ENCODE measurements around the gene LRRFIP1.

The LRRFIP1 gene

DNA sequence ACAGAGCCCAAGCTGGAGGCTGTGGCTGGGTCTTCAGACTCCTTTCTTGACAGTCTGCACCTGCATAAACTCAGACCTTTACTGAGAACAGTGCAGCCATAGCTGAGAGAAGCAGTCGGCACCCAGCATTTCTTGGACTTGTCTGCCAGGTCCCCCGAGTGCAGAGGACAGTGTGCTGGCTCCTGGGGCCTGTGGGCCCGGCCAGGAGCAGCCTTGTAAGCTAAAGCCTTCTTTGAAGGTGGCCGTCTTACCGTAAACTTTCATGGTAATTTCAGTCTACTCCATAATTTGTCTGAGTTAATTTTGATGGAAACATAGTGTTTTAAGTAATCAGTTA lies 70.9 kb downstream of the LRRFIP1 start:
- TF ChIP-seq, protein P1, sequence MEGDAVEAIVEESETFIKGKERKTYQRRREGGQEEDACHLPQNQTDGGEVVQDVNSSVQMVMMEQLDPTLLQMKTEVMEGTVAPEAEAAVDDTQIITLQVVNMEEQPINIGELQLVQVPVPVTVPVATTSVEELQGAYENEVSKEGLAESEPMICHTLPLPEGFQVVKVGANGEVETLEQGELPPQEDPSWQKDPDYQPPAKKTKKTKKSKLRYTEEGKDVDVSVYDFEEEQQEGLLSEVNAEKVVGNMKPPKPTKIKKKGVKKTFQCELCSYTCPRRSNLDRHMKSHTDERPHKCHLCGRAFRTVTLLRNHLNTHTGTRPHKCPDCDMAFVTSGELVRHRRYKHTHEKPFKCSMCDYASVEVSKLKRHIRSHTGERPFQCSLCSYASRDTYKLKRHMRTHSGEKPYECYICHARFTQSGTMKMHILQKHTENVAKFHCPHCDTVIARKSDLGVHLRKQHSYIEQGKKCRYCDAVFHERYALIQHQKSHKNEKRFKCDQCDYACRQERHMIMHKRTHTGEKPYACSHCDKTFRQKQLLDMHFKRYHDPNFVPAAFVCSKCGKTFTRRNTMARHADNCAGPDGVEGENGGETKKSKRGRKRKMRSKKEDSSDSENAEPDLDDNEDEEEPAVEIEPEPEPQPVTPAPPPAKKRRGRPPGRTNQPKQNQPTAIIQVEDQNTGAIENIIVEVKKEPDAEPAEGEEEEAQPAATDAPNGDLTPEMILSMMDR (conservative IDR thresholded peaks at IDR 0.05; ENCODE audit: low read length), result no peak
- DNase-seq (ENCODE audit: low read depth), result no peak
- no peak overlapping the region for H3K4me3 ChIP-seq (ENCODE audit: low read length)

DNA sequence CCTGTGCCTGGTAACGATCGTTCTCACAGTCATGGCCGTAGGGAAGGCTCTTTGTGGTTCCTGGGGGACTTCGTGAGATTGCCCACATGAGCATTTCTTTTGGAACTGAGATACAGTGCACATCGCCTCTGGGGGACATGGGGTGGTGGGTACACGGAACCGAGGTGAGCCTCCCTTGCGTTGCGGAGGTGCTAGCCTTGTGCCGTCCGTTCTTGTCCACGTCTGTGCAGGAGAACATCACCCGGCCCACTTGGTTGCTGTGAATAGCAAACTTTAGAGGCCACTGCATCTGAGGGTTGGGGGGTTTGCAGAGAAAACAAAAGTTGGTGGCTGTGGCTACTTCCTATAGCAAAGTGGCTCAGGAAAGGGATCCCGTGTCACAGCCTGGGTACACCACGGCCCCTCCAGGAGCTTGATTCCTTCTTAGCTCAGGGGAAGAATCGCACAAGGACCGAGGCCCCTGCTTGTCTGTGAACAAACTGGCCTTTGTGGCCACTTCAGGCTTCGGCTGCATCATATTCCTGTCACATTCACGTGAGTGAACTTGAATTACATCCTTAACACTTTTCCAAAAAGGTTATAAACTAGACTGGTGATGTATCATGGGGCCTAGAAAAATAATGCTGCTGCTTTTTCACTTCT lies 72.6 kb downstream of the LRRFIP1 start:
- TF ChIP-seq, protein P1 (conservative IDR thresholded peaks at IDR 0.05; ENCODE audit: low read length), result no peak
- DNase-seq (ENCODE audit: low read depth), result no peak
- no peak overlapping the region for H3K4me3 ChIP-seq (ENCODE audit: low read length)

DNA sequence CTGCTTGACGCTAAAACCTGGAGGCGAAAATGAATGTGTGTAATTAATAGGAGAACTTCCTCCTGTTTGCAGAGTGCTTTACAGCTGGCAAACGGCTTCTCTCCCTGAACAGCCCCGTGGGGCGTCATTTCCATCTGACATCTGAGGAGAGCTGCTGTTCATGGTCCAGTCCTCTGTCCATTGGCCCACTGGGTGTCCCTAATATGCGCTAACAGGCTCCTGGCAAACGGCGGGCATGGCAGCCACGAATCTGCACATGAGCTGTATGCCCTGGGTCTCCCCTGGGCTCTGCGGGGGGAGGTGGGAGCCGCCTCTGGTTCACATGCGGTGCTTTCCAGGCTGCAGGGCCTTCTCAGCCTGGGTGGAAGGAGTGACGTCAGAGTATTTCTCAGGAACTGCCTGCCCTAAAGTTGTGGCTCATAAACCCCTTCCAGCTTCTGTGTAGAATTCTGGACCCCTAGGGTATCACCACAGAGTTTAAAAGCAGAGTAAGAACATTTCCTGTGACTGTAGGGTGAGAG lies 73.2 kb downstream of the LRRFIP1 start:
- TF ChIP-seq, protein P1 (conservative IDR thresholded peaks at IDR 0.05; ENCODE audit: low read length), result no peak
- DNase-seq (ENCODE audit: low read depth), result peak; percentile 41
- H3K4me3 ChIP-seq (ENCODE audit: low read length), result no peak overlapping the region

DNA sequence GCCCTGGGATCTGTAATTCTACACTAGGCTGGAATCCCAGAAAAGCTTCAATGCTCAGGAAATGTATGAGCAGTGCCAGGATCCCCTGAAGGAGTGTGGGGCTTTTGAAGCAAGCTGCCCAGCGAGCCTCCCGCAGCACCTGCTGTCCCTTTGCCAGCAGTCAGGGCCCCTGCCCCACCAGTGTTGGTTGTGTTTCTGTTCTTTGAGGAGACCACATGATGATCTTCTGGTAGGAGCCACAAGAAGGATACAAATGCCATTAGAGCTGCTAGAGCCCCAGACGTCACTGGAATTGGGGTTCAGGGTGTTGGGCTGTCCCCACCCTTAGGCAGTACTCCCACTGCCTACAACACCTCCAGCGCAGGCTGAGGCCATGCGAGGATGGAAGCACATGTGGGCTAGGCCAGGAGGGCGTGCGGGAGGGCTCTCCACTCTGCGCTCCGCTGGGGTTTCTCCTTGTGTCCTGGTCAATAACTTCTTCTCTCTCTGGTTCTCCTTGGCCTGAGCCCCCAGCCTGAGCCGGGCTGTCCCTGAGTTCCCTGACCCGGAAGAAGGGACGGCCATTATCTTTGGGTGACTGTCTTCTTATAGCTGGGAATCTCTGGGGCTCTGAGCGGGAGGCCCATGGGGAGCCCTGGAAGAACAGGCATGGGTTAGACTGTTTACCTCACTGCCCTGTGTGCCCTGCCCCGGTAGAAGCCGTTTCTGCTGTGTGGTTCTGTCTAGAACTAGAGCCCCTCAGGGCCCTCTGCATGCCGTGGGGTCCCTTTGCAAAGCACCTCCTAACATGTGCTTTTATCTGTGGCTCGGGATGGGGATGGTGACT lies 73.9 kb downstream of the LRRFIP1 start:
- no peak for DNase-seq (ENCODE audit: low read depth)
- no peak overlapping the region for H3K4me3 ChIP-seq (ENCODE audit: low read length)
- TF ChIP-seq, protein P1 (conservative IDR thresholded peaks at IDR 0.05; ENCODE audit: low read length), result no peak

DNA sequence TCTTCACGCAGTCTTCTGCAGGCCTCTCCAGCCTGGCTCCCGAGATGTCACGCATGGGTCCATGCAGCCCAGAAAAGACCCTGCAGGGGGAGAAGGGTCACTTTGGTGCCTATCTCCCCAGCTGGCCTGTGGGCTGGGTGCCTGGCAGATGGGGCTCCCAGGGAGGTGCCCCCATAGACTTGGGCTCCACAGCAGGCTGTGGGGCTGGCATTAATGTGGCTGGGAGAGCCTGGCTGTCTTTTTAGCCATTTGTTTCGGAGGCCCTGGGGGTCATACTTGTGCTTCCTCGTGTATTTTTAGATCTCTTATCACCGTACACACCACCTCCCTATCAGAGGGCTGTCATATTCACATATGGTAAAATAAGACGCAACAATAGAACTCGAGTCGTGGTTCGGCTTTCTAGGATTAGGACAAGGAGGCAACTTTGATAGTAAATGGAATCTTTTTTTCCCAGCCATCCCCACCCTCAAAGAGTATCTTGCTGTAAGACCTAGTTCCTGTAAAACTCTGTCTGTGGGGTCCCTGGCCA lies 74.5 kb downstream of the LRRFIP1 start:
- peak overlapping the region; percentile 13; the same call in 1 of the 2 replicates for H3K4me3 ChIP-seq (ENCODE audit: low read length)

DNA sequence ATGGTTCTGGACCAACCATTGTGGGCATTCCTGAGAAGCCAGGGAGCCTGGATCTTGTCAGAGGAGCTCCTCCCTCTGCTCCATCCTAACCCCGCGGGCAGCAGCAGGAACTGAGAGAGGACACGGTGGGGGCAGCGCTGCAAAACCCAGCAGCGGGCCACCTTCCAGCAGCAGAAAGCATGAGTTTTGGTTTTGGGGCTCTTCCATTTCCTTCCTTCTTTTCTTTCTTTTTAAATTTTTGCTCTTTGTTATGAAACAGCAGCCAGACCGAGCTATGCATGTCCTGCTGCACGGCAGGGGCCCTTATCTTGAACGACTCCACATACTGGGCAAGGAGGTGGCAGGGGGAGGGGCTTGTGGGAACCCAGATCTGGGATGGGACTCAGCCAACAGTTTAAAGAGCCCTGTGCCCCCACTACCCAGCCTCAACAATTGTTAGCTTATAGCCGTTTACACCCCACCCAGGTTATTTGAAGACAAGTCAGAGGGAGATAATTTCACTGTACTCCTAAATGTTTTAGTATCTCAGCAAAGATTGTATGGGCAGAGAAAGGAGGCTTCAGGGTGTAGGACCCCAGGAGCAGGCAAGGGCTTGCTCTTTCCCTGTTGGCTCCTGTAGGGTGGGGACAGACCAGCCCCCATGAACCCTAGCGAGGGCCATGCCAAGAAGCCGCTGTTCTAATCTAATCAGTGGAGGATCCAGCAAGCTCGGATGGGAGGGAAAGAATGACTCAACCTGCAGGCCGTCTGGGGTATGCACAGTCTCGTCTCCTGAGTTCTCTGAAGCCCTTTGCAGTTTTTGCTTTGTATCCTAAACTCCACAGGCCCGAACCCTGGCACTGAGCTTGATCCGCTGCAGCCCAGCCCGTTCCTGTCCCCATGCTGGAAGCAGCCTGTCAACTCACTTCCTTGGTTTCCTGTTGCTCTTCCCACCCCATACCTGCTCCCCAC lies 75.3 kb downstream of the LRRFIP1 start:
- peak; percentile 76 for DNase-seq (ENCODE audit: low read depth)
- TF ChIP-seq, protein P1 (conservative IDR thresholded peaks at IDR 0.05; ENCODE audit: low read length), result peak; percentile 23
- H3K4me3 ChIP-seq (ENCODE audit: low read length), result peak overlapping the region; percentile 26

More for the DNA sequence above, 74.5 kb downstream of the LRRFIP1 start:
- TF ChIP-seq, protein P1 (conservative IDR thresholded peaks at IDR 0.05; ENCODE audit: low read length), result no peak
- DNase-seq (ENCODE audit: low read depth), result no peak
